K562 (cell line): Measurements from ENCODE around the gene DAAM1.

Experiments
- CTCF ChIP-seq, 3 experiments: IDR thresholded peaks in 2 of 3; conservative IDR thresholded peaks in 1 of 3; 2 replicates each; pipeline ENCODE4 v1.5.1; 2011 to 2012; ENCODE audit warnings: low read length in 3 of 3, mild to moderate bottlenecking in 3 of 3, control low read depth in 2 of 3, improper control_type of control experiment in 1 of 3, inconsistent platforms in 1 of 3, low read depth in 1 of 3, mixed read lengths in 1 of 3, moderate library complexity in 1 of 3; ENCODE audit not compliant: insufficient read depth in 2 of 3
- FOXK2 ChIP-seq, 2 experiments: fragments of 450-650 bp; IDR thresholded peaks in 1 of 2; conservative IDR thresholded peaks in 1 of 2; 2 replicates each; pipeline ENCODE4 v1.6.1; 2016; ENCODE audit warnings: low read depth in 2 of 2, mild to moderate bottlenecking in 1 of 2
- GMEB1 ChIP-seq: fragments of 250-450 bp; sonication (Bioruptor Pico); IDR thresholded peaks from 2 replicates; pipeline ENCODE4 v1.4.0; 2020; ENCODE audit warnings: mild to moderate bottlenecking
- MTA2 ChIP-seq: fragments of 450-650 bp; IDR thresholded peaks from 2 replicates; pipeline ENCODE4 v1.6.1; 2016; ENCODE audit warnings: low read depth
- NBN ChIP-seq: fragments of 450-650 bp; IDR thresholded peaks from 2 replicates; pipeline ENCODE4 v1.6.1; 2016; ENCODE audit warnings: low read depth, mild to moderate bottlenecking
- TSHZ1 ChIP-seq: fragments of 250-450 bp; sonication (Bioruptor Pico); IDR thresholded peaks from 2 replicates; pipeline ENCODE4 v1.4.0; 2020; ENCODE audit warnings: mild to moderate bottlenecking, moderate library complexity
- USF2 ChIP-seq: sonication (generic); formaldehyde crosslinking; IDR thresholded peaks from 2 replicates; pipeline ENCODE4 v1.5.0; 2020; ENCODE audit warnings: missing genetic modification reagents
- ZNF217 ChIP-seq: sonication (generic); formaldehyde crosslinking; IDR thresholded peaks from 2 replicates; pipeline ENCODE4 v1.8.0; 2022; ENCODE audit warnings: mild to moderate bottlenecking, missing genetic modification reagents

GRCh38 chr14:59313658-59314608, 125.5 kb downstream of the DAAM1 start:
- TF ChIP-seq MTA2, result no peak
- no peak for TF ChIP-seq FOXK2 (conservative IDR thresholded peaks at IDR 0.05 in 1 of 2, IDR thresholded peaks at IDR 0.05 in 1 of 2; ENCODE audit: low read depth in 2 of 2)
- no peak for TF ChIP-seq TSHZ1 (CRISPR knock-in tag)
- no peak for TF ChIP-seq ZNF217 (CRISPR knock-in tag)
- TF ChIP-seq NBN, result no peak
- no peak for TF ChIP-seq CTCF (IDR thresholded peaks at IDR 0.05 in 2 of 3, conservative IDR thresholded peaks at IDR 0.05 in 1 of 3; ENCODE audit: insufficient read depth in 2 of 3, low read depth in 1 of 3, low read length in 3 of 3)
- TF ChIP-seq GMEB1, result no peak
- no peak for TF ChIP-seq USF2 (CRISPR knock-in tag)
